CD4-positive, alpha-beta T cell (primary cell): ENCODE data around the gene PSG11. TPM values are rescaled to one million over a fixed set of nuclear protein-coding genes. Genes with fewer than 3 reads are reported as not detected.

ENCODE experiments used
- ATAC-seq: fragments of 200-7000 bp; cut with Tn5 transposase; one replicate; pipeline ENCODE4 v1.10.0; 2022; ENCODE audit warnings: mild to moderate bottlenecking; ENCODE audit not compliant: poor library complexity
- CTCF ChIA-PET: fragments of 350-600 bp; sonication (Branson Sonifier 250); formaldehyde crosslinking; loops from one replicate; lab custom pipeline; 2021; ENCODE audit warnings: antibody characterized with exemption, inconsistent platforms; lab: Charles Lee
- POLR2A ChIA-PET: fragments of 350-600 bp; sonication (Branson Sonifier 250); formaldehyde crosslinking; loops from one replicate; lab custom pipeline; 2021; ENCODE audit warnings: antibody characterized with exemption, inconsistent platforms; lab: Charles Lee
- DNase-seq, 14 experiments: peaks; one replicate each; pipeline ENCODE4 v3.0.0-alpha.2; 2013 to 2020; ENCODE audit warnings: mixed read lengths in 2 of 14
- H3K27ac ChIP-seq, 2 donors: one replicate each; pipeline versions ENCODE4 v1.5.1 to v1.7.0; 2013; ENCODE audit warnings: low read length in 2 of 2, low read depth in 1 of 2, mild to moderate bottlenecking in 1 of 2
- H3K27me3 ChIP-seq, 2 experiments: 1 replicate in 1 of 2; 2 replicates in 1 of 2; pipeline versions ENCODE4 v1.6.1 to v1.7.0; 2013; ENCODE audit warnings: low read length in 2 of 2, control low read depth in 1 of 2, mild to moderate bottlenecking in 1 of 2, moderate library complexity in 1 of 2; ENCODE audit not compliant: insufficient read depth in 2 of 2, control insufficient read depth in 1 of 2
- H3K36me3 ChIP-seq: one replicate; pipeline ENCODE4 v1.6.1; 2013; ENCODE audit warnings: low read length, control low read depth; ENCODE audit not compliant: insufficient read depth
- H3K4me1 ChIP-seq: one replicate; pipeline ENCODE4 v1.6.1; 2013; ENCODE audit warnings: low read length, control low read depth; ENCODE audit not compliant: insufficient read depth
- H3K4me3 ChIP-seq: one replicate; pipeline ENCODE4 v1.5.1; 2013; ENCODE audit warnings: mild to moderate bottlenecking, low read length, moderate library complexity
- H3K9me3 ChIP-seq, 2 experiments: 1 replicate in 1 of 2; 2 replicates in 1 of 2; pipeline versions ENCODE4 v1.6.1 to v1.7.0; 2013; ENCODE audit warnings: low read length in 2 of 2, mild to moderate bottlenecking in 2 of 2, control low read depth in 1 of 2, moderate library complexity in 1 of 2; ENCODE audit not compliant: control insufficient read depth in 1 of 2, insufficient read depth in 1 of 2
- H3K27ac Mint-ChIP-seq: one replicate; pipeline ENCODE4 v1.8.0; 2020; ENCODE audit warnings: mixed read lengths
- H3K27me3 Mint-ChIP-seq: one replicate; pipeline ENCODE4 v1.8.0; 2021; ENCODE audit warnings: mixed read lengths
- H3K36me3 Mint-ChIP-seq: one replicate; pipeline ENCODE4 v1.8.0; 2021; ENCODE audit warnings: low read depth, mixed read lengths
- H3K4me1 Mint-ChIP-seq: one replicate; pipeline ENCODE4 v1.8.0; 2021; ENCODE audit warnings: low read depth, mixed read lengths
- H3K4me3 Mint-ChIP-seq: one replicate; pipeline ENCODE4 v1.8.0; 2020; ENCODE audit warnings: mild to moderate bottlenecking, mixed read lengths
- H3K9me3 Mint-ChIP-seq: one replicate; pipeline ENCODE4 v1.8.0; 2020; ENCODE audit warnings: mixed read lengths
- intact Hi-C, 2 experiments: fragments of 100-400 bp; cut with DNase I in 1 of 2; cut with micrococcal nuclease in 1 of 2; formaldehyde crosslinking; loops; one replicate each; pipeline versions ENCODE4 v1.15.1 to v1.9.0; 2023 to 2025; cut with DNase I, micrococcal nuclease
- total RNA-seq, 174 experiments: library from RNA in 2 of 174; stranded (reverse) in 2 of 174; gene quantifications; one replicate each; pipeline ENCODE4 v1.2.3 and lab custom pipeline; 2021 to 2026
- TF ChIP-seq, protein P1 (sequence below): fragments of 200-600 bp; IDR thresholded peaks from one replicate; pipeline ENCODE4 v1.8.0; 2022; ENCODE audit warnings: antibody characterized with exemption, mild to moderate bottlenecking

The PSG11 gene
- total RNA-seq, 2 experiments from 2014 or later: not detected

DNA sequence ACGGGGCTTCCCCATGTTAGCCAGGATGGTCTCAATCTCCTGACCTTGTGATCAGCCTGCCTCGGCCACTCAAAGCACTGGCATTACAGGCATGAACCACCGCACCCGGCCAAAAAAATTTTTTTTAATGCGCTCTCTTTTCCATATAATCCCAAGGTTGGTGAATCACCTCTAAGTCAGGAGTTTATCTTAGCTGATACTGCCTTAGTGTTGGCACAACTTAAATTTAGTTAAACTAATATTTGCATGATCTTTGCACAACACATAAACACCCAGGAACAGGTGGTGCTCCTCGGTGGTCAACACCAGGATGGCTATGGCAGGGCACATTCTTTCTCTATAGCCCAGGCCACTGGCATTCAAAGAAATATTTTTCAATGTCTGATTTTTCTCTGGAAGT, 65.2 kb downstream of the PSG11 start:
- POLR2A ChIA-PET: no interaction called here
- H3K27me3 Mint-ChIP-seq: peaks cover 31% of the 10 kb centered on the region

More for the DNA sequence above, 65.2 kb downstream of the PSG11 start:
- H3K36me3 ChIP-seq: no peaks in the 10 kb centered on the region
- H3K4me1 ChIP-seq: no peaks in the 10 kb centered on the region
- H3K4me1 Mint-ChIP-seq: no peaks in the 10 kb centered on the region
- no peak for DNase-seq
- H3K27ac ChIP-seq: no peak overlapping the region
- intact Hi-C loops: no loop called here
- CTCF ChIA-PET: no interaction called here
- no peak for ATAC-seq
- no peaks in the 10 kb centered on the region for H3K9me3 ChIP-seq
- no peak overlapping the region for H3K4me3 ChIP-seq
- H3K27ac Mint-ChIP-seq: no peak overlapping the region
- no peak overlapping the region for H3K4me3 Mint-ChIP-seq
- H3K27me3 ChIP-seq: no peaks in the 10 kb centered on the region
- H3K36me3 Mint-ChIP-seq: no peaks in the 10 kb centered on the region
- H3K9me3 Mint-ChIP-seq: peaks cover 5% of the 10 kb centered on the region
- TF ChIP-seq, protein P1, sequence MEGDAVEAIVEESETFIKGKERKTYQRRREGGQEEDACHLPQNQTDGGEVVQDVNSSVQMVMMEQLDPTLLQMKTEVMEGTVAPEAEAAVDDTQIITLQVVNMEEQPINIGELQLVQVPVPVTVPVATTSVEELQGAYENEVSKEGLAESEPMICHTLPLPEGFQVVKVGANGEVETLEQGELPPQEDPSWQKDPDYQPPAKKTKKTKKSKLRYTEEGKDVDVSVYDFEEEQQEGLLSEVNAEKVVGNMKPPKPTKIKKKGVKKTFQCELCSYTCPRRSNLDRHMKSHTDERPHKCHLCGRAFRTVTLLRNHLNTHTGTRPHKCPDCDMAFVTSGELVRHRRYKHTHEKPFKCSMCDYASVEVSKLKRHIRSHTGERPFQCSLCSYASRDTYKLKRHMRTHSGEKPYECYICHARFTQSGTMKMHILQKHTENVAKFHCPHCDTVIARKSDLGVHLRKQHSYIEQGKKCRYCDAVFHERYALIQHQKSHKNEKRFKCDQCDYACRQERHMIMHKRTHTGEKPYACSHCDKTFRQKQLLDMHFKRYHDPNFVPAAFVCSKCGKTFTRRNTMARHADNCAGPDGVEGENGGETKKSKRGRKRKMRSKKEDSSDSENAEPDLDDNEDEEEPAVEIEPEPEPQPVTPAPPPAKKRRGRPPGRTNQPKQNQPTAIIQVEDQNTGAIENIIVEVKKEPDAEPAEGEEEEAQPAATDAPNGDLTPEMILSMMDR: no peak

Other genes with a start within 250 kb of the PSG11 start
- not detected for gene PSG1, start 146.8 kb downstream of the PSG11 start, total RNA-seq
- gene PSG6, start 108.6 kb downstream of the PSG11 start, total RNA-seq: not detected
- not detected for gene PSG7, start 89.3 kb downstream of the PSG11 start, total RNA-seq
- gene PSG2, start 56.2 kb upstream of the PSG11 start, total RNA-seq: not detected
- not detected for gene PSG5, start 160.1 kb upstream of the PSG11 start, total RNA-seq
- gene PSG4, start 179.2 kb upstream of the PSG11 start, total RNA-seq: not detected
- gene PSG9, start 243.1 kb upstream of the PSG11 start, total RNA-seq: not detected